Middle frontal gyrus (tissue), 1 donor: ENCODE measurements around the gene MCC.

Experiments used
- DNase-seq: peaks from one replicate; pipeline ENCODE4 v3.0.0-alpha.2; 2015; ENCODE audit warnings: low spot score; ENCODE audit errors: extremely low spot score

The MCC gene

GRCh38 chr5:113040672-113041260 lies 447.5 kb downstream of the MCC start:
- DNase-seq, result no peak

GRCh38 chr5:113039934-113040285 lies 448.3 kb downstream of the MCC start:
- DNase-seq, result no peak

GRCh38 chr5:113039229-113039933 lies 448.9 kb downstream of the MCC start:
- DNase-seq, result no peak

GRCh38 chr5:113038714-113039113 lies 449.5 kb downstream of the MCC start:
- no peak for DNase-seq

GRCh38 chr5:113038136-113038535 lies 450.1 kb downstream of the MCC start:
- DNase-seq, result no peak

GRCh38 chr5:113036826-113037225 lies 451.4 kb downstream of the MCC start:
- DNase-seq, result no peak

- no peak for DNase-seq
These were observed 451.9 kb downstream of the MCC start for GRCh38 chr5:113036321-113036720.

- no peak for DNase-seq
These were observed 453.2 kb downstream of the MCC start for GRCh38 chr5:113035096-113035495.

GRCh38 chr5:113034182-113034773 lies 454.0 kb downstream of the MCC start:
- DNase-seq, result no peak

- DNase-seq, result no peak
These were observed 456.7 kb downstream of the MCC start for GRCh38 chr5:113031557-113031956.

- no peak for DNase-seq
These were observed 457.1 kb downstream of the MCC start for GRCh38 chr5:113031104-113031503.

GRCh38 chr5:113029614-113030013 lies 458.6 kb downstream of the MCC start:
- no peak for DNase-seq

- no peak for DNase-seq
These were observed 460.8 kb downstream of the MCC start for GRCh38 chr5:113027431-113027830.

GRCh38 chr5:113027015-113027414 lies 461.2 kb downstream of the MCC start:
- no peak for DNase-seq

GRCh38 chr5:113026211-113026610 lies 462.0 kb downstream of the MCC start:
- DNase-seq, result no peak

GRCh38 chr5:113025596-113025995 lies 462.7 kb downstream of the MCC start:
- no peak for DNase-seq

GRCh38 chr5:113024076-113024697 lies 464.1 kb downstream of the MCC start:
- DNase-seq, result no peak

GRCh38 chr5:113022661-113023060 lies 465.6 kb downstream of the MCC start:
- DNase-seq, result no peak

- no peak for DNase-seq
These were observed 467.6 kb downstream of the MCC start for GRCh38 chr5:113020461-113021273.

GRCh38 chr5:113017881-113018635 lies 470.2 kb downstream of the MCC start:
- no peak for DNase-seq

GRCh38 chr5:113005454-113005853 lies 482.8 kb downstream of the MCC start:
- DNase-seq, result no peak
